SW480 (cell line): ENCODE data around the gene SEMA5A.

Experiments
- DNase-seq: peaks from one replicate; pipeline ENCODE4 v3.0.0-alpha.2; 2016; ENCODE audit warnings: low spot score

SEMA5A gene

DNA sequence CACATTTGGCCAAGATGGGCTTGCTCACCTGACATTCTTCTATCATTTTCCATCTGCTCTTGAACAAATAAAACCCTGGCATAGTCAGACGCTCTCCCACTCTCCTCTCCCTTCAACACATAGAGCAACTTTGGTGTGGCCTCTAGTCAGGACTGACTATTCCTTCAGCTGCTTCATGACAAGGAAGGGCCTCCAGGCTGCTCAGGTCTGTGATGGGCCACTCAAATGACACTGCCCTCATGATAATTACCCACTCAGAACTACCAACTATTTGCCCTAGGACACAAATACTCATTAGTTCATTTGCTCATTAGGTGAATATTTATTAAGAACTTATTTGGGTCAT lies 376.3 kb downstream of the SEMA5A start:
- DNase-seq, result no peak

DNA sequence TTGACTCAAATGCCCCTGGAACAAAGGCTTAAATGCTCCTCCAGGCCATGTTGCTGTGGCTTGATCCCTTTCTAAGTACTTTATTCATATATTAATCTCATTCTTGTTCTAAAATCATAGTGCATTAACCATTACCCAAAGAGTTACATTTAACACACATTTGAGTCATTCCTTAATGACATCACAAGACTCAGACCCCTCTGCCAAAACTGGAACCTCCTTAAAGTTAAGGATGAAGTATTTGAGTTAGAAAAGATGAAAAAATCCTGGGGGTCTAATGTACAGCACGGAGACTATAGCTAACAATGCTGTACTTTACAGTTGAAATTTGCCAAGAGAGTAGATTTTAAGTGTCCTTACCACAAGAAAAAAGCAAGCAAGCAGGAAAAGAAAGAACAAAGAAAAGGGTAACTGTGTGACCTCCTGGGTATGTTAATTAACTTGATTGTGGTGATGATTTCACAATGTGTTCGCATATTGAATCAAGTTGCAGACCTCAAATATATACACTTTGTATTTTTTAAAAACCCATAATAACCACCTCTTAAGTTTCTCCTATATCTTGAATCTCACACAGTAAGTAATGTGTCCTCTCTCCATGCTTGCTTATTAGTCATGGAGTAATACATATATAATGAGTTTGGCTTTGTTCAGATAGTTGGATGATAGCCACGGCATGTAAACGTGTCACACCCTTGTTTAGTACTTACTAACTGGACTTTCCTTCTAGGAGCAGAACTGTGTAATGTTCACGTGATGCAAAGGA lies 376.9 kb downstream of the SEMA5A start:
- DNase-seq, result no peak

- no peak for DNase-seq
Measured at GRCh38 chr5:9166202-9167112, 379.4 kb downstream of the SEMA5A start.

DNA sequence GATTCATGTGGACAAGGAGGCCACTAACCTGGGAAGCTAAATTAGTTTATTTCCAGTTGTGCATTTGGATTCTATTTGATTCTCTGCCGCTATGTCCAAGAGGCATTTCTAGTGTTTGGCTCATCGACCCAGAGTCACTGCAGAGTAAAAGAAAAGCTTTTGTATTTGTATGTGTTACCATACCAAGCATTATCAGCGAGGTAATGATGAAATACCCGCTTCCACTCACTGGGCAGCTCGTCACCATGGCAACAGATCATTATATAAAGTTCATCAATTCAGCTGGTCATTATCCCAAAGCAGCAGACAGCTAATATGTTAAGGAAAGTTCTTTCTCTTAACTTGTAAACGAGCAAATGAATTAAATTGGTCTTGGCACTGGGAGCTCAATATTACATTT lies 380.3 kb downstream of the SEMA5A start:
- no peak for DNase-seq

DNA sequence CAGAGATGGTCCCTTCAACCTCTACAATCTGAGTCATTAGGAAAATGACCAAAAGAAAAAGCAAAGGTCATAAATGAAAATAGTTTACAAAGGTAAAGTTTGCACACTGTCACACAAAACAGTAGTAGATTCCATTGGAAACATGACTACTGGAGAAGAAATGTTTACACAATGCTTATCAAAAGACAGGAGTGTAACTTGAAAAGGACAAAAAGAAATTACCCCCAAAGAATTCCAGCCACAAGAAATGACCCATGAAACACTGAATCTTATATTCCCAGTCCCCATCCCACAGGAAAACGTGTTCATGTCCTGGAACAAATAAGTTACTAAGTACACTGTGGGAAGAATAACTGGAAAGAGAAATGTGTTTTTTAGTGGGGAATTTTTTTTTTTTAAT lies 385.1 kb downstream of the SEMA5A start:
- no peak for DNase-seq

GRCh38 chr5:9157811-9158210 lies 388.1 kb downstream of the SEMA5A start:
- no peak for DNase-seq

GRCh38 chr5:9157020-9157419 lies 388.9 kb downstream of the SEMA5A start:
- DNase-seq, result no peak

- DNase-seq, result peak; percentile 17
Measured at GRCh38 chr5:9156282-9156681, 389.6 kb downstream of the SEMA5A start.

DNA sequence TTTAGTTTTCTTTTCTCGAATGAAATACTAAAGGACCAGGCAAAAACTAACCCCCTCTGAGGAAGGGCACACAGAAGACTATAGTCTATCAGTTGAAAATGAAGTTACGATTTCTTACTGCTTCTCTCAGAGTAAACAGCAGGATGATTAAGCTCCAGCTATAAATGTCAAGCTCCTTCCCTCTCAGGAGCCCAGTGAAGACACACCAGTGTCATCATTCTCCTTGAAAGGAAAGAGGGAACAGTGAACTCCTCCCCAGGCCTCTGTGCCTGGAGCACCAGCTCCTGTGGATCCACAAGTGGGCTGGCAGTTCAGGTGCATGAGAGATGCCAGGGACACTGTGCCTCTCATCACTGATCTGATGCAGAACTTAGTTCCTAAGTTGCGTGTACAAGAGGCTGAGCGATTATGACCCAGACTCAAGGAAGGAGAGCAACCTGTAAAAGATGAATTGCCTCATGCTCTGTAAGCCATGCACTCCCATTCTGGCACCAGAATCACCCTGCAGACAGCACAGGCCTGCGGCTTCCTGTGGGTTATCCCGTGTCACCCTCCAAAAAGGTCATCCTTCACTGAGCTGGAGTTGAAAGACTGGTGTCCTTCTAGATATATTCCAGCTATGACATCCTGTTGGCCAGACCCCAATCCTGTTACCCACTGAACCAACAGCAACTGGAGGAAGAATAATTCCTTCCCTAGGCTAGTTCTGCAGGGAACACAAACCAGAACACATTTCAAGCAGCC lies 394.0 kb downstream of the SEMA5A start:
- no peak for DNase-seq

- no peak for DNase-seq
Measured at GRCh38 chr5:9149988-9150387, 395.9 kb downstream of the SEMA5A start.

DNA sequence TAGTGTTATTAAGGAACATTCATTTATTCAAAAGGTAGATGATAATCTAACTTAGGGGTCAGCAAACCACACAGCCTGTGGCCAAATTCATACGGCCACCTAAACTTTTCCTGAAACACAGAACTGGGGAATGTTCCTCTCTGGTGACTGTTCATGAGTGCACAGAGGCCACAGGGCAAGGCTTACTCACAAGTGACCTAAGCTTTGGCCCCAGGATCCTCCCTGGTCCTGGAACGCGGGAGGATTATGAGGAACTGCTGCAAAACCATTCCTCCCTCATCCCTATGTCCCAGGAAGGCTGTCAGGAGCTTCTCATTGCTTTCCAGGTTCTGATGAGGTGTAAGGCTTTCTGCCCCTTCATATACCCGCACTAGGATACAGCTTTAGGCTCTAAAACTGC lies 397.6 kb downstream of the SEMA5A start:
- no peak for DNase-seq

DNA sequence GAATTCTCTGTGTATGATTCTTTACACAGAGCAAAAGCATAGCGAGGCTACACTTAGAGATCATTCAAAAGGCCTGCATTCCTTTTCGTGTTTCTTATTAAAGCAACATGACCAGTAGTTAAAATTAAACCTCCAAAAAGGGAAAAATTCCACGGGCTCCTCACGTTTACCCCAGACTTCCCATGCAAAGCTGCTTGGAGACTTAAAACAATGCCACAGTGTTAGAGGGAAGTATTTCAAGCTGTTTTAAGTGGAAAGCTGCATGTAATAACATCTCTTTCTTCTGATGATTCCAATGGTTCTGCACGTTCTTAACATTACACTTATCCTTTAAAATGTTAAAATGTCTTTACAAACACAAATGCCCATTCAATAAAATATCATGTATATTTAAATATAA lies 405.2 kb downstream of the SEMA5A start:
- DNase-seq, result no peak

DNA sequence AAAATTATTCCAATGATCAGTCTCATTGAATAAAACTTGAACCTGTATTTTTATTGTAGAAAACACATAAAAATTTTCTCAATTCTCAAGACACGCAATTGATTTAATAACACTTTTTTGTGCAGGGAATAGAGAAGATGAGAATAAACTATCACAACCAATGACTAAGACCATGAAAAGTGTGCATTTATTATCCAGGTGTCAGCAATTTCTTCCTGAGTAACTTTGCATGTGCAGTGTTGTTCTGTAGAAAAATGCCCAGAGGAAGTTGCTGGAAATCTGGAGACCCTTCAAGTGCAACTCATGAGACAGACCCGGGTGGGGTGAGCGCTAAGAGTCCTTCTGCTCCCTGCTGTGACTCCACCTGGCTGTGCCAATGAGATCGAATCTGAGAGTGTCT lies 405.7 kb downstream of the SEMA5A start:
- no peak for DNase-seq

- DNase-seq, result no peak
Measured at GRCh38 chr5:9139344-9139743, 406.5 kb downstream of the SEMA5A start.

DNA sequence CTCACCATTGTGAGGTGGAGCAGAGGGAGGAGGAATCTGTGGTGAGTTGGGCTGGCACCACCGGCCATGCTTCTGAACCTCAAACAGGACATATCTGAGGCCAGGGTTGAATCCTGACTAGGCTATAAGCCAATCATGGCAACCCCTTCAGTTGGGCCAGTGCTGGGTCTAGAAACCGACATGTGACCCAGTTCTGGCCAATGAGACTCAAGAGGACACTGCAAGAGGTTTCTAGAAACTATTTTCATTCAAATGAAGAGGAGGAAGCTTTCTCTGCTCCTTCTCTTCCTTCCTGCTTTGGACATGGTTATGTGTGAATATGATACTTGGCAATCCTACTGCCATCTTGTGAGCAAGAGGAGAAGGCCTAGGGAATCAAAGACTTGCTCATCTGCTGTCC lies 417.7 kb downstream of the SEMA5A start:
- no peak for DNase-seq

DNA sequence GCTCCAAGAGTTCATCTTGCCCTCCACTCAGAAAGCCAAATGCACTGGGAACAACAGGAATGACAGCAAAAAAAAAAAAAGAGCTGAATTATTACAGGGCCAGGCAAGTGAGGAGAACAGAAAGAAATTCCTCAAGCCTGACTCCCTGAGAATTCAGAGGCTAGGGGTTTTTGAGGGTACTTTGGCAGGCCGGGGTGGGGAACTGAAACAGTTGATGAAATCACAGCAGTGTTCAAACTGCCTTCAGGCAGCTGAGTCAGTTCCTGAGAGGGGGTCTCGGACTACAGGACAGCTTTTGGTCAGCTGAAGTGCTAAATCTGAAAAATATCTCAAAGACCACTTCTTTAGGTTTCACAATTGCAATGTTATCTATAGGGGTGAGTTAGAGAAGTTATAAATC lies 419.4 kb downstream of the SEMA5A start:
- no peak for DNase-seq

GRCh38 chr5:9125852-9126251 lies 420.0 kb downstream of the SEMA5A start:
- DNase-seq, result no peak

- no peak for DNase-seq
Measured at GRCh38 chr5:9124838-9125237, 421.0 kb downstream of the SEMA5A start.

DNA sequence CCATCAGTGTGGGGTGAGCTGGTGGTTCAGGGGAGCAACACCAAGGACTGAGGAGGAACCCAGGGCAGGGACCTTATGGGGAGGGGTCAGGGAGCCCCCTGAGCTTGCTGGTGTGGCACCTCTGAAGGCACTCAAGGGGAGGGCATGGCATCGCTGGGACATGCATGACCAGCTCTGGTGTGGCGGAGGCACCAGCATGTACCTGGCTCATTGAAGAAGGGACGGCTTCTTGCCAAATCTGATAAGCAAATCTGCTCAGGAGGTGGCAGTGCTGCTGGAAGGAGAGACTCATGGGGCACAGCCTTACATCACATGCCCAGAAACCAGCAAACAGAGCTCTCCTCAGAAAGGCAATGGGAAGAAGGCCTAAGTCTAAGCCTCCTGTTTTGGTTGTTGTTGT lies 421.8 kb downstream of the SEMA5A start:
- DNase-seq, result no peak

DNA sequence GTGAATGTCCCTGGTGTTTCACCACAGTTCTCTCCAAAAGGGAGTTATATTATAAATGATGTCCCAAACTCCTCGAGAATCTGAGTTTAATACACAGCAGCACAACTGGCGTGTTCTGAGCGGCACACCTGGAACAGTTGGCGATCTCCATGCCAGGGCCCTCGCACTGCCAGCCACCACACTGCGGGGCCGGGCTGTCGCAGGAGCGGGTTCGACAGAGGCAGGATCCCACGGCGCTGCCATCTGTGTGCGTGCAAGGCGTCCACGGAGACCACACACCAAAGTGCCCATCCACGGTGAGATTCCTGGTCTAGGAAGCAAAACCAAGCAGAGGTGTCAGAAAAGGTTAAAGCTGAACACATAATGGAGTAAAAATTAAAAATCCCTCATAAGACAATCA lies 423.3 kb downstream of the SEMA5A start:
- no peak for DNase-seq

DNA sequence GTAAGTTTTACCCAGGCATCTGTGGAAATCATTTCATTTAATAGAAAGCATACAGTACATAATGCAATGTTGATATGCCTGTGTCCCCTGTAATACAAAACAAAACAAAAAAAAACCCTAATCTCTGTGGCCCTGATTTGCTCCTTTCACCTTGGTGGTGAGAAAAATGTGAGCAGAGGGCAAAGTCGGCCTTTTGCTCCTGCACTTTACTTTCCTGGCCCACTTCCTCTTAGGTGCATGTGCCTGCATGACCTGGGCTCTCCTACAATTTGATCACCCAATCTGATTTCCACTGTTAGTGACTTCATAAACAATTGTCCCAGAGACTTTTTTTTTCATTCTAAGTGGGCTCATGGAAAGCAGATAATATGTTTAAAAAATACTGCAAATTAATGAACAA lies 424.3 kb downstream of the SEMA5A start:
- no peak for DNase-seq

DNA sequence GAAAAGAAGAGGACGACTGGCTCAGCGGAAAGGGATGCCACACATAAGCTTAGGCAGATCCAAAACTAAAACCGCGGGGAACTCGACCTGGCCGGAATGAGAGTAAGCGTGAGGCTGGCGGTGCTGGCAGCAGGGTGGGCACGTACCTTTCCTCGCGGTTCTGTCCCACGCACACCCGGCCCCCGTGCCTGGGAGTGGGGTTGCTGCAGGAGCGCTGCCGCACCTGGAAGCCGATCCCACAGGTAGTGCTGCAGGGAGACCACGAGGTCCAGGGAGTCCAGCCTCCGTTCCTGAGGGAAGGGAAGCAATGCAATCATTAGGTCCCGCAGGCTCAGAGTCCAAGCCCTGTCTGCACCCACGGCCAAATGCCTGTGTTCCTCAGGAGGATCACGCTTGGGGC lies 427.0 kb downstream of the SEMA5A start:
- DNase-seq, result no peak

GRCh38 chr5:9115093-9115492 lies 430.8 kb downstream of the SEMA5A start:
- no peak for DNase-seq
